Glutamatergic neuron (in vitro differentiated cells): ENCODE measurements around the gene ZMIZ1. TPM values are rescaled to one million over a fixed set of nuclear protein-coding genes. Genes with fewer than 3 reads are reported as not detected.
A peak's percentile ranks its signal among the peaks of the same experiment; 100 is the strongest.

Experiments used
- DNase-seq: peaks from one replicate; pipeline ENCODE4 v3.0.0; 2022
- H3K27ac Mint-ChIP-seq: one replicate; pipeline ENCODE4 v1.8.0; 2020; ENCODE audit warnings: mild to moderate bottlenecking, mixed read lengths, inconsistent platforms; ENCODE audit not compliant: unreplicated experiment
- H3K27me3 Mint-ChIP-seq: one replicate; pipeline ENCODE4 v1.8.0; 2020; ENCODE audit warnings: mild to moderate bottlenecking, moderate library complexity, mixed read lengths, inconsistent platforms; ENCODE audit not compliant: unreplicated experiment
- H3K36me3 Mint-ChIP-seq: one replicate; pipeline ENCODE4 v1.8.0; 2020; ENCODE audit warnings: mild to moderate bottlenecking, mixed read lengths, inconsistent platforms; ENCODE audit not compliant: unreplicated experiment
- H3K4me1 Mint-ChIP-seq: one replicate; pipeline ENCODE4 v1.8.0; 2020; ENCODE audit warnings: mild to moderate bottlenecking, low read depth, mixed read lengths, inconsistent platforms; ENCODE audit not compliant: unreplicated experiment
- H3K4me3 Mint-ChIP-seq: one replicate; pipeline ENCODE4 v1.8.0; 2020; ENCODE audit warnings: mild to moderate bottlenecking, mixed read lengths, inconsistent platforms; ENCODE audit not compliant: unreplicated experiment
- H3K9me3 Mint-ChIP-seq: one replicate; pipeline ENCODE4 v1.8.0; 2020; ENCODE audit warnings: mild to moderate bottlenecking, moderate library complexity, mixed read lengths, inconsistent platforms; ENCODE audit not compliant: unreplicated experiment
- total RNA-seq: library from RNA; stranded (reverse); fragmentation: NEBNext Ultra II Directional; extraction: Animal tissue kit (Norgen Biotek cat#: 25700); gene quantifications from one replicate; pipeline ENCODE4 v1.2.1, GENCODE V29; 2021; ENCODE audit not compliant: unreplicated experiment
- TF ChIP-seq, protein P1 (sequence below): fragments of 200-600 bp; sonication (generic); IDR thresholded peaks from one replicate; pipeline ENCODE4 v1.5.0; 2021; ENCODE audit not compliant: partially characterized antibody, unreplicated experiment

The ZMIZ1 gene
- total RNA-seq, 1 donor from 2014 or later: 230 TPM

- no peak for DNase-seq
- Mint-ChIP-seq H3K36me3 (peaks cover 2% of the 10 kb centered on the region), H3K4me3 (no peak overlapping the region), H3K27ac (no peak overlapping the region), H3K27me3 (peaks cover 27% of the 10 kb centered on the region), H3K9me3 (peaks cover 22% of the 10 kb centered on the region), H3K4me1 (peaks cover 20% of the 10 kb centered on the region)
- TF ChIP-seq, protein P1, sequence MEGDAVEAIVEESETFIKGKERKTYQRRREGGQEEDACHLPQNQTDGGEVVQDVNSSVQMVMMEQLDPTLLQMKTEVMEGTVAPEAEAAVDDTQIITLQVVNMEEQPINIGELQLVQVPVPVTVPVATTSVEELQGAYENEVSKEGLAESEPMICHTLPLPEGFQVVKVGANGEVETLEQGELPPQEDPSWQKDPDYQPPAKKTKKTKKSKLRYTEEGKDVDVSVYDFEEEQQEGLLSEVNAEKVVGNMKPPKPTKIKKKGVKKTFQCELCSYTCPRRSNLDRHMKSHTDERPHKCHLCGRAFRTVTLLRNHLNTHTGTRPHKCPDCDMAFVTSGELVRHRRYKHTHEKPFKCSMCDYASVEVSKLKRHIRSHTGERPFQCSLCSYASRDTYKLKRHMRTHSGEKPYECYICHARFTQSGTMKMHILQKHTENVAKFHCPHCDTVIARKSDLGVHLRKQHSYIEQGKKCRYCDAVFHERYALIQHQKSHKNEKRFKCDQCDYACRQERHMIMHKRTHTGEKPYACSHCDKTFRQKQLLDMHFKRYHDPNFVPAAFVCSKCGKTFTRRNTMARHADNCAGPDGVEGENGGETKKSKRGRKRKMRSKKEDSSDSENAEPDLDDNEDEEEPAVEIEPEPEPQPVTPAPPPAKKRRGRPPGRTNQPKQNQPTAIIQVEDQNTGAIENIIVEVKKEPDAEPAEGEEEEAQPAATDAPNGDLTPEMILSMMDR: no peak
These were observed 132.9 kb downstream of the ZMIZ1 start for GRCh38 chr10:79201706-79202105.

DNA sequence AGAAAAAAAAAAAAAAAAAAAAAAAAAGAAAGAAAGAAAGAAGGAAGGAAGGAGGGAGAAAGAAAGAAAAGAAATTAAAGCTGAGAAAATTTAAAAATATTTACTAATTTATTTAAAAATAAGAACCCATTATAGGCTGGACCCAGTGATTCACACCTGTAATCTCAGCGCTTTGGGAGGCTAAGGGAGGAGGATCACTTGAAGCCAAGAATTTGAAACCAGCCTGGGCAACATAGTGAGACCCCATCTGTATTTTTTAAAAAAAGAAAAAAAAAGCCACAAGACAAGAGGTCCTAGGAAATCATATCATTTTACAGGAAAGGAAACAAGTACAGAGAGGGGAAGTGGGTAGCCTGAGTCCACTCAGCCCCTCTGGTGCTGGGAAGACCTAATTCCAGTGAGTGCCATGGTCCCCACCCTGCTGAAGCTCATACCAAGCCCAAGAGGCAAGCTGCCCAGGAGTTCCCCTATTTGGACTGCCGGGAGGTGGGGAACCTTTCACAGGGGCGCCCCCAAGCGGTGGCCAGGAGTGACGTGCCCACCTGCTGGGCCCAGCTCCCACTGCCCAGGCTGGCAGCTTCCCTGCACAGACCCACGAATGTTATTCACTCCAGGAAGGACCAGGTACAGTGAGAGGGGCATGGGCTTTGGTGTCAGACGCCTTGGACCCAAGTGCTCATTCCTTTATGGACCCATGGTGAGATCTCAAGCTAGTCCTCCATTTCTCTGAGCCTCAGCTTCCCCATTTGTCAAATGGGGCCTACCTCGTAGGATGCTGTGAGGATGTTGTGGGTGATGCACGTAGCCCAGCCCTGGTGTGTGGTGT lies 133.6 kb downstream of the ZMIZ1 start:
- peaks cover 5% of the 10 kb centered on the region for H3K36me3 Mint-ChIP-seq
- TF ChIP-seq, protein P1: peak; percentile 59
- H3K4me1 Mint-ChIP-seq: peaks cover 18% of the 10 kb centered on the region
- H3K9me3 Mint-ChIP-seq: peaks cover 27% of the 10 kb centered on the region
- no peak overlapping the region for H3K27ac Mint-ChIP-seq
- peaks cover 27% of the 10 kb centered on the region for H3K27me3 Mint-ChIP-seq
- no peak overlapping the region for H3K4me3 Mint-ChIP-seq
- DNase-seq: peak; percentile 73

DNA sequence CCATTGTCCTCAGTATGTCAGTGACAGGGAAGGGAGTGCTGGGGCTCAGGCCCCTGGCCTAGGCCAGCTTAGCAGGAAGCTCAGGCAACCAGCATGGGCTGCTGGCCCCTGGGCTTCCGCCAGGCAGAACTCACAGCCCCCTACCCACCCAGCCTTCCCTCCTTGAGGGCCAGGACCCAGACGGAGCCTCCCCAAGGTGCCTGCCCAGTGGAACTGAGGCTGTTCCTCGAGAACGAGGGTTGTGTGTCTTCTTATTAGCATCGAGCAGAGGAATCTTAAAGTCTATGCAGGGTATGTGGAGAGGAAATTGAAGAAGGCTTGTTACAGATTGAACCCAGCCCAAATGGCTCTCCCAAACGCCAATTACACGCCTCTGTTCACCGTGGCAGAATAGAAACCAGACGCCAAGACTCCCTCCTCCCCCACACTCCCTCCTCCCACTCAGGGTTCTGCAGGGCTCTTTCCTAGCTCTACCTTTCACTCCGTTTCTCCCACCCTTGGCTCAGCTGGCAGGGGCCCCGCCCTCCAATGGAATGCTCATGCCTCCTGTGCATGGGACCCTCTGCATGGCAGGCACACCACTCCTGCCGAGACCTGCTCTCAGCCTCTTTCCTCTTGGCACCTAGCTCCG lies 134.4 kb downstream of the ZMIZ1 start:
- Mint-ChIP-seq H3K36me3 (peaks cover 5% of the 10 kb centered on the region), H3K27ac (no peak overlapping the region), H3K4me3 (no peak overlapping the region), H3K9me3 (peaks cover 24% of the 10 kb centered on the region), H3K4me1 (peaks cover 18% of the 10 kb centered on the region), H3K27me3 (peaks cover 27% of the 10 kb centered on the region)
- TF ChIP-seq, protein P1: no peak
- no peak for DNase-seq

DNA sequence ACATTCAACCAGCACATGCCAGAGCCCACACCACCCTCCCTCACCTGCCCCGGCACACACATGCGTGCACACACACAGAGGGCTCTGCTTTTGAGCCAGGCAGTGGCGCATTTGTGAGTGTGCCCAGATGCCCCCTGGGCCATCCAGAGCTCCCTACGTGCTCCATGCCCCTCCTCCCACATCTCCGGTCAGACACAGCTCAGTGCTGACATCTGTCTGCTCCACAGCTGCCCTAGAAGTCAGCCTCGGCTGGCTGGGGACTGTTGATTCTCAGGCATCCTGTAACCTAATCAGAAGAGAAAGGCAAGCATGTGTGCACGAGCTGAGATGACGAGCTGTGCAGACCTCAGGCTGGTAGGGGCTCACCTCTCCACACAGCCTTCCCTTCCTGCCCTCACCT lies 135.1 kb downstream of the ZMIZ1 start:
- Mint-ChIP-seq H3K4me1 (peaks cover 25% of the 10 kb centered on the region), H3K27me3 (peaks cover 30% of the 10 kb centered on the region), H3K4me3 (peak overlapping the region; percentile 42), H3K27ac (peak overlapping the region; percentile 75), H3K9me3 (peaks cover 23% of the 10 kb centered on the region), H3K36me3 (peaks cover 7% of the 10 kb centered on the region)
- peak; percentile 62 for DNase-seq
- TF ChIP-seq, protein P1: no peak
